Rectal smooth muscle tissue (tissue), 1 donor: ENCODE results near the gene UTS2.

Source experiments
- H3K27ac ChIP-seq: one replicate; pipeline ENCODE4 v1.7.0; 2013; ENCODE audit warnings: low read depth, low read length, inconsistent platforms
- H3K27me3 ChIP-seq: one replicate; pipeline ENCODE4 v1.7.0; 2013; ENCODE audit warnings: low read length; ENCODE audit not compliant: control insufficient read depth, insufficient read depth
- H3K36me3 ChIP-seq: one replicate; pipeline ENCODE4 v1.7.0; 2013; ENCODE audit warnings: low read length; ENCODE audit not compliant: control insufficient read depth, insufficient read depth
- H3K4me1 ChIP-seq: one replicate; pipeline ENCODE4 v1.7.0; 2013; ENCODE audit warnings: low read length; ENCODE audit not compliant: control insufficient read depth, insufficient read depth
- H3K4me3 ChIP-seq: one replicate; pipeline ENCODE4 v1.7.0; 2013; ENCODE audit warnings: low read length
- H3K9ac ChIP-seq: one replicate; pipeline ENCODE4 v1.7.0; 2013; ENCODE audit warnings: low read length

UTS2 gene

DNA sequence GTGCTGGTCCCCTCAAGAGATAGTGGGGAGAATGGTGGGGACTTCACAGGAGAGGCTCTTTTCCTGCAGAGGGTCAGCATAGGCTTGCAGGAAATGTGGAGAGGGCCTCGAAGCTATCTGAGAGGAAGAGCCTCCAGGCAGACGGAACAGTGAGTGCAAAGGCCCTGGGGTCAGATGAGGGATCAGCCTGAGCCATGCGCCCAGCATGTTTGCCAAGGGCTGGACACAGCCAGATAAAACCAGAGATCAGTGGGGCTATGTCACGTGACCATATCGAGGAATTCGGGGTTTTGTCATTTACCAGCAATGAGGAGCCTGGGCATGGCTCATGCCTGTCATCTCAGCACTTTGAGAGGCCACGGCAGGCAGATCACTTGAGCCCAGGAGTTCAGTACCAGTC, 6.5 kb upstream of the UTS2 start:
- H3K4me3 ChIP-seq: no peak overlapping the region

DNA sequence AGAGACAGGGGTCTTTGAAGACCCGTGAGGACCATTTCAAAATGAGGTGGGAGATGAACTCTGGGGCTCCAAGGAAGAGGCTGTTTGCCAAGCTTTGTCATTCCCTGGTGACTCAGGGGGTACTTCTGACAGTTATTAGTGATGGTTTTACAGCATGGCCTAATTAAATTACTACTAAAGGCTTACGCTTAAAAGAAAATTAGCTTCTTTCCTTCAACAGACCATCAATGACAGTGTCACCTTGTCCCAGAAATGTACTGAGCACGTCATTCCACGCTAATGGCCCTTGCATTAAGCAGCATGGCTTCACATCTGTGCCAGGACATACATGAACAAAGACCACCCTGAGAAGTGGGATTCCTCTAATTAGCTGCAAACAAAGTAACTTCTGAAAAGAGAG, 5.1 kb upstream of the UTS2 start:
- Histone ChIP-seq H3K36me3 (no peaks in the 10 kb centered on the region), H3K4me1 (no peaks in the 10 kb centered on the region), H3K9ac (no peak overlapping the region), H3K27ac (no peak overlapping the region), H3K4me3 (no peak overlapping the region), H3K27me3 (no peaks in the 10 kb centered on the region)

More for the DNA sequence above, 6.5 kb upstream of the UTS2 start:
- Histone ChIP-seq H3K9ac (no peak overlapping the region), H3K27ac (no peak overlapping the region), H3K27me3 (no peaks in the 10 kb centered on the region), H3K36me3 (no peaks in the 10 kb centered on the region), H3K4me1 (no peaks in the 10 kb centered on the region)

DNA sequence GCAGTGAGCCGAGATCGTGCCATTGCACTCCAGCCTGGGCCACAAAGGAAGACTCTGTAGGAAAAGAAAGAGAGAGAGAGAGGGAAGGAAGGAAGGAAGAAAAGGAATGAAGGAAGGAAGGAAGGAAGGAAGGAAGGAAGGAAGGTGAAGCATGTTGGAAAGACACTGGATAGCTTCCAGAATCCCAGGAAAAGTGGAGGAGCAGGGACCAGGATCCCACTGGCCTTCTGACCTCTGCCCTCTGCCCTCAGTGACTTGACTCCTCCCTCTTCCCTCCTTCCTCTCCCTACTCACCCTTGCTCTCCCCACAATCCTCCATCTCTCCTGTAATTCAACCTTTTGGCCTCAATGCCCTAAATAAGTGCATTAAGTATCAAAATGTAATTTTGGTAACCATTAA, 4.1 kb upstream of the UTS2 start:
- no peak overlapping the region for H3K9ac ChIP-seq
- H3K27ac ChIP-seq: no peak overlapping the region
- no peaks in the 10 kb centered on the region for H3K4me1 ChIP-seq
- no peaks in the 10 kb centered on the region for H3K36me3 ChIP-seq
- H3K4me3 ChIP-seq: no peak overlapping the region
- no peaks in the 10 kb centered on the region for H3K27me3 ChIP-seq

- Histone ChIP-seq H3K27me3 (no peaks in the 10 kb centered on the region), H3K4me3 (no peak overlapping the region), H3K9ac (no peak overlapping the region), H3K36me3 (peaks cover 2% of the 10 kb centered on the region), H3K27ac (no peak overlapping the region), H3K4me1 (no peaks in the 10 kb centered on the region)
These were observed 3.5 kb upstream of the UTS2 start for GRCh38 chr1:7856345-7856744.

- peaks cover 2% of the 10 kb centered on the region for H3K36me3 ChIP-seq
- no peaks in the 10 kb centered on the region for H3K27me3 ChIP-seq
- no peak overlapping the region for H3K9ac ChIP-seq
- H3K27ac ChIP-seq: no peak overlapping the region
- H3K4me3 ChIP-seq: no peak overlapping the region
- H3K4me1 ChIP-seq: no peaks in the 10 kb centered on the region
These were observed 790 bp upstream of the UTS2 start for GRCh38 chr1:7853684-7854026.

DNA sequence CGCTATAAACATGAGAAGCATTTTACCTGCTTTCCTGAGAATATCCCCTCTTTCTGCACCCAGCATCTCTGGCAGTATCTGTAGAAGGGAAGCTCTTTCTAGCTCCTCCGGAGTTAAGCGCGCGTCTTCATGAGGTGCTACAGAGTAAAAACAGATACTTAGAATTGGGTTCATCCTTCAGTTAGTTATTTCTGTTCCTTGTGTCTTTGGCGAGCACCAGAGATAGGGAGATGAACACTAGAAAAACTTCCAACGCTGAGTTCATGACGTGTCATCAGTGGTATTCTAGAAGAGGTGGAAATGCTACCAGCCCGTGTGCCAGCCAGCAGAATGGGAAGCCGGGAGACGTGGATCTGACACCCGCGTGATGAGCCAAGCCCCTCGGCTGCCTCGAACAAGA, 2.1 kb downstream of the UTS2 start:
- H3K36me3 ChIP-seq: peaks cover 2% of the 10 kb centered on the region
- no peaks in the 10 kb centered on the region for H3K27me3 ChIP-seq
- no peak overlapping the region for H3K4me3 ChIP-seq
- no peak overlapping the region for H3K9ac ChIP-seq
- H3K4me1 ChIP-seq: no peaks in the 10 kb centered on the region
- no peak overlapping the region for H3K27ac ChIP-seq

DNA sequence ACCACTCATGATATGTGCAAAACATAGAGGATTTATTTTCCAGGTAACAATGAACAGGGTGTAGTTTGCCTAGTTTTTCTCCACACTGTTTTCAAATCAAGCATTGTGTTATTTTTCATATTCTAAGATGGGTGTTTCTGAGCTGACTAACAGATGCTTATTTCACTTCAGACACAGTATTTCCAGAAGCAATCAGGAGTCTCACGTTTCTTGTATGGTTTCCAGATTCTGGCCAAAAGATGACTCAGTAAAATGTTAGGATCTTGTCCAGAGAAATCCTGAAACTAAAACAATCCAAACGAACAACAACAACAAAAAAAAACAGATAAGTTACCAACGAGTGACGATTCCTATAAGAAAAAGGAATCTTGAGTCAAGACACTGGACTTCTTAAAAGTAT, 5.3 kb downstream of the UTS2 start:
- no peak overlapping the region for H3K4me3 ChIP-seq
- H3K27ac ChIP-seq: no peak overlapping the region
- peaks cover 2% of the 10 kb centered on the region for H3K36me3 ChIP-seq
- no peak overlapping the region for H3K9ac ChIP-seq
- H3K4me1 ChIP-seq: no peaks in the 10 kb centered on the region
- no peaks in the 10 kb centered on the region for H3K27me3 ChIP-seq

GRCh38 chr1:7846656-7847055, 6.2 kb downstream of the UTS2 start:
- Histone ChIP-seq H3K27ac (no peak overlapping the region), H3K9ac (no peak overlapping the region), H3K36me3 (peaks cover 2% of the 10 kb centered on the region), H3K4me1 (no peaks in the 10 kb centered on the region), H3K4me3 (no peak overlapping the region), H3K27me3 (no peaks in the 10 kb centered on the region)

DNA sequence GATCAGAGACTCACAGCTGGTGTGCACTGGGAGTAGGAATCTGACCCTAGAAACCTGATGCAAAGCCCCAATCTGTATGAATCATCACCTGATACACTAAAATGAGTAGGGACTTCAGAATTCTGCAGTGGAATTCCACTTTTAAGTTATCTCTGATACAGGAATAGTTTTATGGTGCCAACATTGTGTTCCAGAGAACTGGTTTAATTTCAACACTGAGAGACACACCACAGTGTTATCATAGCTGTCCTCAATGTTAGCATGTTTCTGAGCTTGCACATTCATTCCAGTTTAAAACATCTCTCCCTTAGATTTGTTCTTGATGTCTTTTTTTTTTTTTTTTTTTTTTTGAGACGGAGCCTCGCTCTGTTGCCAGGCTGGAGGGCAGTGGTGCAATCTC, 7.1 kb downstream of the UTS2 start:
- no peaks in the 10 kb centered on the region for H3K36me3 ChIP-seq
- H3K4me1 ChIP-seq: no peaks in the 10 kb centered on the region
- no peak overlapping the region for H3K27ac ChIP-seq
- H3K4me3 ChIP-seq: no peak overlapping the region
- no peaks in the 10 kb centered on the region for H3K27me3 ChIP-seq
- H3K9ac ChIP-seq: no peak overlapping the region

DNA sequence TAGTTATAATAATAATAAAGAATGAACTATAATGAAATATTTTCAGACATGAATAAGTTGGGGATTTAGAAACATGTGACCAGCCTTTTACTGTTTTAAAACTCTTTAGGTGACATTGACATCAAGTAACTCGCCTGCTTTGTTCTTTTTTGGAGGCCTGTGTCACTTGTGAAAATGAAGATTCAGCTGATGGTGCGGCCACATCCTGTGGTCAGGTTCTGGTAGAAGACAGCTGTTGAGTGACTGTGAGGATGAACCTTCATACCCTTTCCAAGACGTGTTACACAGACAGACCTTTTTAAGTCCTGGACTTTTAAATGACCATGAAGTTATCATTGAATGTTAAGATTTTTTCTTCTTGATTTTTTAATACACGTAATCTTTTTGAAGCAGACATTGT, 10.3 kb downstream of the UTS2 start:
- no peaks in the 10 kb centered on the region for H3K27me3 ChIP-seq
- H3K9ac ChIP-seq: no peak overlapping the region
- H3K36me3 ChIP-seq: peaks cover 9% of the 10 kb centered on the region
- no peaks in the 10 kb centered on the region for H3K4me1 ChIP-seq
- H3K4me3 ChIP-seq: no peak overlapping the region
- H3K27ac ChIP-seq: no peak overlapping the region

- Histone ChIP-seq H3K27ac (no peak overlapping the region), H3K36me3 (peaks cover 13% of the 10 kb centered on the region), H3K4me3 (no peak overlapping the region), H3K9ac (no peak overlapping the region), H3K4me1 (no peaks in the 10 kb centered on the region), H3K27me3 (no peaks in the 10 kb centered on the region)
These were observed 13.3 kb downstream of the UTS2 start for GRCh38 chr1:7839526-7839925.

GRCh38 chr1:7838714-7839113, 14.2 kb downstream of the UTS2 start:
- H3K4me1 ChIP-seq: no peaks in the 10 kb centered on the region
- H3K4me3 ChIP-seq: no peak overlapping the region
- no peaks in the 10 kb centered on the region for H3K27me3 ChIP-seq
- no peak overlapping the region for H3K27ac ChIP-seq
- no peak overlapping the region for H3K9ac ChIP-seq
- peaks cover 13% of the 10 kb centered on the region for H3K36me3 ChIP-seq

DNA sequence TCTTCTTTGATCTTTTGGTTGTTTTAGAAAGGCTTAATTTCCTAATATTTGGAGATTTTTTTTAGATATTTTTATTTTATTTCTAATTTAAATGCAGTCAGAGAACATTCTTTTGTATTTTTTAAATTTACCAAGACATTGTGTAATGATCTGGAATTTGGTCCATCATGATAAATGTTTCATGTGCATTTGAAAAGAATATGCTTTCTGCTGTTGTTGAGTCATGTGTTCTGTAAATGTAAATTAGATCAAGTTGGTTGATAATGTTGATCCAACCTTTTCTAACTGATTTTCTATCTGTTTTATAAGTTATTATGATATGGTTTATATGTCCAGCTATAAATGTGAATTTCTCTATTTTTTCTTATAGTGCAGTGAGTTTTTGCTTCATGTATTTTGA, 19.8 kb downstream of the UTS2 start:
- Histone ChIP-seq H3K27ac (no peak overlapping the region), H3K27me3 (no peaks in the 10 kb centered on the region), H3K4me1 (no peaks in the 10 kb centered on the region), H3K9ac (no peak overlapping the region), H3K4me3 (no peak overlapping the region), H3K36me3 (peaks cover 10% of the 10 kb centered on the region)

- H3K36me3 ChIP-seq: peaks cover 12% of the 10 kb centered on the region
These were observed 21.4 kb downstream of the UTS2 start for GRCh38 chr1:7831458-7831857.

More at GRCh38 chr1:7831458-7831857, 21.4 kb downstream of the UTS2 start:
- Histone ChIP-seq H3K4me3 (no peak overlapping the region), H3K4me1 (no peaks in the 10 kb centered on the region), H3K27me3 (no peaks in the 10 kb centered on the region), H3K9ac (no peak overlapping the region), H3K27ac (no peak overlapping the region)
